Kidney epithelial cell (primary cell): Measurements from ENCODE around the gene TGIF2. TPM values are rescaled to one million over a fixed set of nuclear protein-coding genes. Genes with fewer than 3 reads are reported as not detected.

Experiments used
- DNase-seq: peaks from one replicate; pipeline ENCODE4 v3.0.0-alpha.2; 2010; ENCODE audit warnings: low read depth
- H3K27me3 ChIP-seq: 2 replicates; pipeline ENCODE4 v1.6.0; 2011; ENCODE audit warnings: low read length; ENCODE audit not compliant: control insufficient read depth, insufficient read depth
- H3K36me3 ChIP-seq: 2 replicates; pipeline ENCODE4 v1.5.1; 2011; ENCODE audit warnings: low read length; ENCODE audit not compliant: control insufficient read depth, insufficient read depth
- H3K4me3 ChIP-seq: 2 replicates; pipeline ENCODE4 v1.5.1; 2011; ENCODE audit warnings: low read depth, mild to moderate bottlenecking, control low read depth, low read length
- total RNA-seq: library from RNA; depleted of rRNA; stranded (reverse); fragments of >200 nt; gene quantifications from 2 replicates; pipeline ENCODE4 v1.2.3, GENCODE V29; 2015
- TF ChIP-seq, protein P1 (sequence below): IDR thresholded peaks from 2 replicates; pipeline ENCODE4 v1.5.1; 2011; ENCODE audit warnings: mild to moderate bottlenecking, moderate library complexity, low read length, control low read depth, inconsistent platforms; ENCODE audit not compliant: insufficient read depth, poor library complexity, severe bottlenecking

The TGIF2 gene
- total RNA-seq, 1 donor from 2014 or later: 22.0 TPM

- TF ChIP-seq, protein P1, sequence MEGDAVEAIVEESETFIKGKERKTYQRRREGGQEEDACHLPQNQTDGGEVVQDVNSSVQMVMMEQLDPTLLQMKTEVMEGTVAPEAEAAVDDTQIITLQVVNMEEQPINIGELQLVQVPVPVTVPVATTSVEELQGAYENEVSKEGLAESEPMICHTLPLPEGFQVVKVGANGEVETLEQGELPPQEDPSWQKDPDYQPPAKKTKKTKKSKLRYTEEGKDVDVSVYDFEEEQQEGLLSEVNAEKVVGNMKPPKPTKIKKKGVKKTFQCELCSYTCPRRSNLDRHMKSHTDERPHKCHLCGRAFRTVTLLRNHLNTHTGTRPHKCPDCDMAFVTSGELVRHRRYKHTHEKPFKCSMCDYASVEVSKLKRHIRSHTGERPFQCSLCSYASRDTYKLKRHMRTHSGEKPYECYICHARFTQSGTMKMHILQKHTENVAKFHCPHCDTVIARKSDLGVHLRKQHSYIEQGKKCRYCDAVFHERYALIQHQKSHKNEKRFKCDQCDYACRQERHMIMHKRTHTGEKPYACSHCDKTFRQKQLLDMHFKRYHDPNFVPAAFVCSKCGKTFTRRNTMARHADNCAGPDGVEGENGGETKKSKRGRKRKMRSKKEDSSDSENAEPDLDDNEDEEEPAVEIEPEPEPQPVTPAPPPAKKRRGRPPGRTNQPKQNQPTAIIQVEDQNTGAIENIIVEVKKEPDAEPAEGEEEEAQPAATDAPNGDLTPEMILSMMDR: no peak
- H3K36me3 ChIP-seq: no peaks in the 10 kb centered on the region
- H3K27me3 ChIP-seq: no peaks in the 10 kb centered on the region
- DNase-seq: no peak
- H3K4me3 ChIP-seq: no peak overlapping the region
These were observed 23.8 kb upstream of the TGIF2 start for GRCh38 chr20:36549628-36549941.

- DNase-seq: no peak
- Histone ChIP-seq H3K4me3 (no peak overlapping the region), H3K36me3 (no peaks in the 10 kb centered on the region), H3K27me3 (no peaks in the 10 kb centered on the region)
- TF ChIP-seq, protein P1: no peak
These were observed 23.2 kb upstream of the TGIF2 start for GRCh38 chr20:36549942-36550789.

DNA sequence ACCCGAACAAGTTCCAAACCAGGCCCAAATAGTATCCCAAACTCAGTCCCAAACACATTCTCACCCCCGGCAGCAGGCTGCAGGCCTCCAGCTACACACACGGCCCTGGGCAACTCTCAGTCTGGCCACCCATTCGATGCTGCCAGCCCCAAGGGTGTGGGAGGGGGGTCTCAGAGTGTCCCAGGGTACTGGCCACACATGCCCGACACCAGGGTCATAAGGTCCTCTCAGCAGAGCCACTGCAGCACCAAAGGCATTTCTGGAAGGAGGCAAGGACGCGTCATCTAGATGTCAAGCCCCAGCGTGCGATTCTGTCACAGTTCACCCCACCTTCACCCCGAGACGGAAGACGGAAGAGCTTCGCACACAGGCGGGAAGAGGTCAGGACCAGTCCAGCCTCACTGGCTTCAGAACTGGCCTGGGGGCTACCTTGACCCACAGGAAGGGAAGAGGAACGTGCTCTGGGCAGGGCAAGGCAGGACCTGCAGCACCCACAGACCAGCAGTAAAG is 22.6 kb upstream of the TGIF2 start:
- TF ChIP-seq, protein P1: no peak

GRCh38 chr20:36555248-36555647 is 18.1 kb upstream of the TGIF2 start:
- H3K36me3 ChIP-seq: no peaks in the 10 kb centered on the region
- no peak overlapping the region for H3K4me3 ChIP-seq
- TF ChIP-seq, protein P1: no peak
- H3K27me3 ChIP-seq: no peaks in the 10 kb centered on the region
- no peak for DNase-seq

More for the DNA sequence above, 22.6 kb upstream of the TGIF2 start:
- Histone ChIP-seq H3K36me3 (no peaks in the 10 kb centered on the region), H3K4me3 (no peak overlapping the region), H3K27me3 (no peaks in the 10 kb centered on the region)
- DNase-seq: no peak

DNA sequence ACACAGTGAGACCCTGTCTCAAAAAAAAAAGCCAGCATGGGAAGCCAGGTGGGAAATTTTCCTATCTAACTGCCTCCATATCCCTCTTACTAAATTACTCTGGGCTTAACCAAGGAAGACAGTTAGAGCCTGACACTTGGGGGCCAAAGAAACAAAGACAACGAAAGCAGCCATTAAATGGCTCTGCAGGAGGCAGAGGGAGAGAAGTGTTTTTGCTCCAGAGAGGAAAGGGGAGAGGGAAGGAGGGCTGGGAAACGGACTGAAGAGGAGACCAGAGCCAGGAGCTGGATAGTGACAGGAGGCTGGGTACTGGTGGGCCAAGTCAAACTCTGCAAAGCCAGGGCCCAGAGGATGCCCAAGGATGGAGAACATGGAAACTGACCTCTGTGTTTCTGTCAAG is 10.7 kb upstream of the TGIF2 start:
- DNase-seq: no peak
- TF ChIP-seq, protein P1: no peak
- Histone ChIP-seq H3K4me3 (no peak overlapping the region), H3K36me3 (no peaks in the 10 kb centered on the region), H3K27me3 (no peaks in the 10 kb centered on the region)
